C4-2B (cell line): ENCODE measurements around the gene SCN1B.

Source experiments
- CTCF ChIP-seq: fragments of 450-650 bp; conservative IDR thresholded peaks from 2 replicates; pipeline ENCODE4 v1.5.1; 2017; ENCODE audit warnings: mild to moderate bottlenecking
- ZFX ChIP-seq: fragments of 450-650 bp; IDR thresholded peaks from 2 replicates; pipeline ENCODE4 v1.6.1; 2017

DNA sequence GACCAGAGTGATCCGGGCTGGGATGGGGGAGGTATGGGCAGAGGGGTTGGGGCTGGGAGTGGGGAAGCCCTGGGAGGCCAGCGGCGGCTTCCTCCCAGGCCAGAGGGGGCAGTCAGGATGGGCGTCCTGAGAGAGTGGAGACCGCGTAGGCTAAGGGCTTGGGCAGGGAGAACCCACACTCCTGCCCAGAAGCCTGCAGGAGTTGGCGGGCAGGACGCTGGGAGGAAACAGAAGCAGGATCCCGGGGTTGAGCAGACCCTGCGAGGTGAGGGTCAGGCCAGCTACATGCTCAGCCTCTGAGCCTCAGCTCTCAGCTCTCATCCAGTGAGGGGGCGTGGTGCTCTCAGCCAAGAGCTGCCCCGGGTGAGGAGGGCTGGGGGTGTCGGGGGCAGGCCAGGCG is 7.8 kb upstream of the SCN1B start:
- TF ChIP-seq CTCF (no peak), ZFX (no peak)
